Smooth muscle cell (in vitro differentiated cells): ENCODE results near the gene CNNM2. TPM values are rescaled to one million over a fixed set of nuclear protein-coding genes. Genes with fewer than 3 reads are reported as not detected.

Experiments
- DNase-seq: peaks from one replicate; lab custom pipeline; 2025; ENCODE audit not compliant: unreplicated experiment; lab: John Stamatoyannopoulos, UW
- H2AFZ ChIP-seq: fragments of 200-600 bp; sonication (generic); 2 replicates; pipeline ENCODE4 v1.6.0; 2016; ENCODE audit warnings: antibody characterized with exemption, low read depth, mild to moderate bottlenecking
- H3F3A ChIP-seq: fragments of 200-600 bp; sonication (generic); 2 replicates; pipeline ENCODE4 v1.6.0; 2017; ENCODE audit warnings: antibody characterized with exemption, low read depth
- H3K27ac ChIP-seq: fragments of 200-600 bp; sonication (generic); 2 replicates; pipeline ENCODE4 v1.5.1; 2016; ENCODE audit warnings: low read depth, mild to moderate bottlenecking
- H3K27me3 ChIP-seq: fragments of 200-600 bp; sonication (generic); 2 replicates; pipeline ENCODE4 v1.6.1; 2016; ENCODE audit warnings: low read depth, mild to moderate bottlenecking
- H3K36me3 ChIP-seq: fragments of 200-600 bp; sonication (generic); 2 replicates; pipeline ENCODE4 v1.5.1; 2016; ENCODE audit warnings: low read depth
- H3K4me1 ChIP-seq: fragments of 200-600 bp; sonication (generic); 2 replicates; pipeline ENCODE4 v1.5.1; 2016; ENCODE audit warnings: low read depth
- H3K4me2 ChIP-seq: fragments of 200-600 bp; sonication (generic); 2 replicates; pipeline ENCODE4 v1.6.0; 2016; ENCODE audit warnings: mild to moderate bottlenecking
- H3K4me3 ChIP-seq: fragments of 200-600 bp; sonication (generic); 2 replicates; pipeline ENCODE4 v1.5.1; 2016; ENCODE audit warnings: mild to moderate bottlenecking
- H3K79me2 ChIP-seq: fragments of 200-600 bp; sonication (generic); 2 replicates; pipeline ENCODE4 v1.6.0; 2016; ENCODE audit warnings: low read depth, mild to moderate bottlenecking
- H3K9ac ChIP-seq: fragments of 200-600 bp; sonication (generic); 2 replicates; pipeline ENCODE4 v1.6.0; 2016; ENCODE audit warnings: low read depth
- H3K9me3 ChIP-seq: fragments of 200-600 bp; sonication (generic); replicated peaks from 2 replicates; pipeline ENCODE4 v1.5.1; 2016; ENCODE audit warnings: low read depth
- H4K20me1 ChIP-seq: fragments of 200-600 bp; sonication (generic); 2 replicates; pipeline ENCODE4 v1.6.0; 2016; ENCODE audit warnings: low read depth
- WGBS: methylation state at CpG from one replicate; pipeline ENCODE4 v1.1.7; 2016; ENCODE audit warnings: low lambda C conversion rate; 5-methylcytosine and 5-hydroxymethylcytosine counted together
- polyA plus RNA-seq: library from polyadenylated mRNA; unstranded; fragments of >200 nt; fragmentation: Nextera tagmentation; extraction: Ambion mirVana; gene quantifications from 2 replicates; pipeline ENCODE4 v1.2.1, GENCODE V29; 2016
- total RNA-seq: library from RNA; depleted of rRNA; stranded (reverse); fragments of >200 nt; gene quantifications from 2 replicates; pipeline ENCODE4 v1.2.3, GENCODE V29; 2014
- TF ChIP-seq, protein P1 (sequence below): fragments of 200-600 bp; sonication (generic); IDR thresholded peaks from 2 replicates; pipeline ENCODE4 v1.5.1; 2017; ENCODE audit warnings: borderline replicate concordance, mild to moderate bottlenecking, antibody characterized with exemption; ENCODE audit not compliant: insufficient read depth, poor library complexity, severe bottlenecking

CNNM2 gene
- total and polyA plus RNA-seq, 2 experiments from 2014 or later: 5.5 to 8.4 TPM

DNA sequence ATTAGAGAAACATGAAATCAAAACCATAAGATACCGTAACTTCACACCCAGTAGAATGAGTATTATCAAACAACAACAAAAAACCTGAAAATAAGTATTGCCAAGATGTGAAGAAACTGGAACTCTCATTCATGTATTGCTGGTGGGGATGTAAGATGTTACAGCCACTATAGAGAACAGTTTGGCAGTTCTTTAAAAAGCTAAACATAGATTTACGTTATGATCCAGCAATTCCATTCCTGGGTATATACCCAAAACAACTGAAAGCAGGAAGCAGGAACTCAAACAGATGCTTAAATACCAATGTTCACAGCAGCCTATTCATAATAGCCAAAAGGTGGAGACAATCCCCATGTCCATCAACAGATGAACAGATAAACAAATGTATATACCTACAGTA, 202.5 kb downstream of the CNNM2 start:
- no peak overlapping the region for H2AFZ ChIP-seq
- no peak for DNase-seq
- no peak overlapping the region for H3K4me3 ChIP-seq
- TF ChIP-seq, protein P1, sequence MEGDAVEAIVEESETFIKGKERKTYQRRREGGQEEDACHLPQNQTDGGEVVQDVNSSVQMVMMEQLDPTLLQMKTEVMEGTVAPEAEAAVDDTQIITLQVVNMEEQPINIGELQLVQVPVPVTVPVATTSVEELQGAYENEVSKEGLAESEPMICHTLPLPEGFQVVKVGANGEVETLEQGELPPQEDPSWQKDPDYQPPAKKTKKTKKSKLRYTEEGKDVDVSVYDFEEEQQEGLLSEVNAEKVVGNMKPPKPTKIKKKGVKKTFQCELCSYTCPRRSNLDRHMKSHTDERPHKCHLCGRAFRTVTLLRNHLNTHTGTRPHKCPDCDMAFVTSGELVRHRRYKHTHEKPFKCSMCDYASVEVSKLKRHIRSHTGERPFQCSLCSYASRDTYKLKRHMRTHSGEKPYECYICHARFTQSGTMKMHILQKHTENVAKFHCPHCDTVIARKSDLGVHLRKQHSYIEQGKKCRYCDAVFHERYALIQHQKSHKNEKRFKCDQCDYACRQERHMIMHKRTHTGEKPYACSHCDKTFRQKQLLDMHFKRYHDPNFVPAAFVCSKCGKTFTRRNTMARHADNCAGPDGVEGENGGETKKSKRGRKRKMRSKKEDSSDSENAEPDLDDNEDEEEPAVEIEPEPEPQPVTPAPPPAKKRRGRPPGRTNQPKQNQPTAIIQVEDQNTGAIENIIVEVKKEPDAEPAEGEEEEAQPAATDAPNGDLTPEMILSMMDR: no peak
- no peak overlapping the region for H3K4me2 ChIP-seq
- H3K27me3 ChIP-seq: no peaks in the 10 kb centered on the region
- 89% methylated on average over 2 of the region's 2 CpGs for WGBS
- no peaks in the 10 kb centered on the region for H3F3A ChIP-seq
- H3K79me2 ChIP-seq: peaks cover 23% of the 10 kb centered on the region
- no peaks in the 10 kb centered on the region for H3K36me3 ChIP-seq
- H4K20me1 ChIP-seq: peaks cover 93% of the 10 kb centered on the region
- peaks cover 9% of the 10 kb centered on the region for H3K4me1 ChIP-seq
- no peaks in the 10 kb centered on the region for H3K9me3 ChIP-seq
- H3K9ac ChIP-seq: no peak overlapping the region
- H3K27ac ChIP-seq: no peak overlapping the region

GRCh38 chr10:103120977-103121735, 203.1 kb downstream of the CNNM2 start:
- Histone ChIP-seq H3K36me3 (no peaks in the 10 kb centered on the region), H2AFZ (no peak overlapping the region), H3K4me3 (no peak overlapping the region), H3K27ac (no peak overlapping the region), H4K20me1 (peaks cover 93% of the 10 kb centered on the region), H3K79me2 (peaks cover 22% of the 10 kb centered on the region), H3K9ac (no peak overlapping the region), H3K4me2 (no peak overlapping the region), H3K27me3 (no peaks in the 10 kb centered on the region), H3K9me3 (no peaks in the 10 kb centered on the region), H3F3A (no peaks in the 10 kb centered on the region), H3K4me1 (peaks cover 14% of the 10 kb centered on the region)
- 67% methylated on average over 2 of the region's 2 CpGs for WGBS
- TF ChIP-seq, protein P1: no peak
- no peak for DNase-seq

GRCh38 chr10:103123282-103124024, 205.4 kb downstream of the CNNM2 start:
- peaks cover 14% of the 10 kb centered on the region for H3K4me1 ChIP-seq
- WGBS: 90% methylated on average over 7 of the region's 7 CpGs
- no peaks in the 10 kb centered on the region for H3K27me3 ChIP-seq
- no peak for DNase-seq
- peaks cover 8% of the 10 kb centered on the region for H3K79me2 ChIP-seq
- no peaks in the 10 kb centered on the region for H3K36me3 ChIP-seq
- H2AFZ ChIP-seq: no peak overlapping the region
- H3K4me3 ChIP-seq: no peak overlapping the region
- no peaks in the 10 kb centered on the region for H3F3A ChIP-seq
- peaks cover 89% of the 10 kb centered on the region for H4K20me1 ChIP-seq
- no peak overlapping the region for H3K4me2 ChIP-seq
- no peak overlapping the region for H3K9ac ChIP-seq
- H3K27ac ChIP-seq: no peak overlapping the region
- TF ChIP-seq, protein P1: no peak
- no peaks in the 10 kb centered on the region for H3K9me3 ChIP-seq
